ENCODE data around the gene FRY.

The FRY gene

GRCh38 chr13:32059511-32059984, 28.0 kb downstream of the FRY start:
- no peaks in the 10 kb centered on the region for H3K9me3 ChIP-seq (ENCODE audit: insufficient read depth, low read depth, low read length)
- H3K79me2 ChIP-seq (ENCODE audit: insufficient read depth, low read length): no peaks in the 10 kb centered on the region
- no peaks in the 10 kb centered on the region for H3K36me3 ChIP-seq (ENCODE audit: insufficient read depth, low read length)
- H3K4me2 ChIP-seq (ENCODE audit: low read depth, low read length, poor library complexity, severe bottlenecking): no peak overlapping the region
- no peaks in the 10 kb centered on the region for H3F3A ChIP-seq (ENCODE audit: low read depth)
- H3K4me1 ChIP-seq (ENCODE audit: insufficient read depth, low read length, poor library complexity, severe bottlenecking): no peaks in the 10 kb centered on the region
- no peaks in the 10 kb centered on the region for H3K27me3 ChIP-seq (ENCODE audit: insufficient read depth, low read length, poor library complexity, severe bottlenecking)
- H3K9me2 ChIP-seq (replicated peaks; ENCODE audit: low read depth, low read length): no peaks in the 10 kb centered on the region
- no peak overlapping the region for H3K9ac ChIP-seq (ENCODE audit: low read depth, low read length, poor library complexity, severe bottlenecking)
- no peaks in the 10 kb centered on the region for H4K20me1 ChIP-seq (ENCODE audit: insufficient read depth, low read length, poor library complexity, severe bottlenecking)
- TF ChIP-seq CTCF (conservative IDR thresholded peaks at IDR 0.05; ENCODE audit: low read length) (no peak), EZH2phosphoT487 (IDR thresholded peaks at IDR 0.05; ENCODE audit: borderline replicate concordance) (no peak)
- H2AFZ ChIP-seq (ENCODE audit: low read length): no peak overlapping the region
- no peak overlapping the region for H3K4me3 ChIP-seq (ENCODE audit: low read length, poor library complexity, severe bottlenecking)

- no peaks in the 10 kb centered on the region for H3K4me1 ChIP-seq (ENCODE audit: insufficient read depth, low read length, poor library complexity, severe bottlenecking)
- no peaks in the 10 kb centered on the region for H3K9me2 ChIP-seq (replicated peaks; ENCODE audit: low read depth, low read length)
- no peaks in the 10 kb centered on the region for H3K9me3 ChIP-seq (ENCODE audit: insufficient read depth, low read depth, low read length)
- TF ChIP-seq EZH2phosphoT487 (IDR thresholded peaks at IDR 0.05; ENCODE audit: borderline replicate concordance): no peak
- TF ChIP-seq CTCF (conservative IDR thresholded peaks at IDR 0.05; ENCODE audit: low read length): no peak
- H3K79me2 ChIP-seq (ENCODE audit: insufficient read depth, low read length): no peaks in the 10 kb centered on the region
- H2AFZ ChIP-seq (ENCODE audit: low read length): no peak overlapping the region
- H3K4me3 ChIP-seq (ENCODE audit: low read length, poor library complexity, severe bottlenecking): no peak overlapping the region
- H3K9ac ChIP-seq (ENCODE audit: low read depth, low read length, poor library complexity, severe bottlenecking): no peak overlapping the region
- H3K27me3 ChIP-seq (ENCODE audit: insufficient read depth, low read length, poor library complexity, severe bottlenecking): no peaks in the 10 kb centered on the region
- no peaks in the 10 kb centered on the region for H3F3A ChIP-seq (ENCODE audit: low read depth)
- no peak overlapping the region for H3K4me2 ChIP-seq (ENCODE audit: low read depth, low read length, poor library complexity, severe bottlenecking)
- no peaks in the 10 kb centered on the region for H3K36me3 ChIP-seq (ENCODE audit: insufficient read depth, low read length)
- H4K20me1 ChIP-seq (ENCODE audit: insufficient read depth, low read length, poor library complexity, severe bottlenecking): no peaks in the 10 kb centered on the region
Measured at GRCh38 chr13:32060401-32060878, 28.9 kb downstream of the FRY start.

GRCh38 chr13:32063619-32064233, 32.2 kb downstream of the FRY start:
- Histone ChIP-seq H4K20me1 (ENCODE audit: insufficient read depth, low read length, poor library complexity, severe bottlenecking) (no peaks in the 10 kb centered on the region), H3K36me3 (ENCODE audit: insufficient read depth, low read length) (no peaks in the 10 kb centered on the region), H3K27me3 (ENCODE audit: insufficient read depth, low read length, poor library complexity, severe bottlenecking) (no peaks in the 10 kb centered on the region), H3K4me1 (ENCODE audit: insufficient read depth, low read length, poor library complexity, severe bottlenecking) (no peaks in the 10 kb centered on the region), H3F3A (ENCODE audit: low read depth) (no peaks in the 10 kb centered on the region), H3K9me3 (ENCODE audit: insufficient read depth, low read depth, low read length) (no peaks in the 10 kb centered on the region), H3K79me2 (ENCODE audit: insufficient read depth, low read length) (no peaks in the 10 kb centered on the region), H3K4me2 (ENCODE audit: low read depth, low read length, poor library complexity, severe bottlenecking) (no peak overlapping the region), H2AFZ (ENCODE audit: low read length) (no peak overlapping the region), H3K9me2 (replicated peaks; ENCODE audit: low read depth, low read length) (no peaks in the 10 kb centered on the region), H3K9ac (ENCODE audit: low read depth, low read length, poor library complexity, severe bottlenecking) (no peak overlapping the region), H3K4me3 (ENCODE audit: low read length, poor library complexity, severe bottlenecking) (no peak overlapping the region)
- TF ChIP-seq CTCF (conservative IDR thresholded peaks at IDR 0.05; ENCODE audit: low read length) (no peak), EZH2phosphoT487 (IDR thresholded peaks at IDR 0.05; ENCODE audit: borderline replicate concordance) (no peak)
